IMR-90 (cell line): ENCODE data around the gene STAG1. TPM values are rescaled to one million over a fixed set of nuclear protein-coding genes. Genes with fewer than 3 reads are reported as not detected.

Source experiments
- ATAC-seq: fragments of 200-7000 bp; cut with Tn5 transposase; 2 replicates; pipeline ENCODE4 v1.9.1; 2020; ENCODE audit warnings: low read depth, mild to moderate bottlenecking, moderate library complexity
- BruUV-seq: library from RNA; stranded (reverse); fragments of 400-500 nt; replicated peaks from 2 replicates; lab custom pipeline; 2021; lab: Mats Ljungman, UMichigan
- CTCF ChIA-PET: fragments of 300-600 bp; formaldehyde crosslinking; extraction: SDS; loops from one replicate; lab custom pipeline; 2021; ENCODE audit warnings: antibody characterized with exemption; lab: Yijun Ruan, JAX
- POLR2A ChIA-PET: fragments of 300-600 bp; sonication (Branson Sonifier 250); formaldehyde crosslinking; loops from one replicate; lab custom pipeline; 2022; ENCODE audit warnings: antibody characterized with exemption; ENCODE audit not compliant: unreplicated experiment; lab: Charles Lee
- DNase-seq: peaks from one replicate; pipeline ENCODE4 v3.0.0; 2013
- H2AFZ ChIP-seq: replicated peaks from 2 replicates; pipeline ENCODE3; 2013; ENCODE audit warnings: low read length, mild to moderate bottlenecking; ENCODE audit not compliant: poor library complexity
- H2AK5ac ChIP-seq: 2 replicates; pipeline ENCODE4 v1.6.1; 2013; ENCODE audit warnings: low read depth, low read length, inconsistent platforms
- H2AK9ac ChIP-seq: replicated peaks from 2 replicates; pipeline ENCODE3; 2013; ENCODE audit warnings: mild to moderate bottlenecking, low read depth, low read length, moderate library complexity; ENCODE audit not compliant: poor library complexity
- H2BK120ac ChIP-seq: 2 replicates; pipeline ENCODE4 v1.6.1; 2013; ENCODE audit warnings: low read depth, low read length, inconsistent platforms
- H2BK15ac ChIP-seq: 3 replicates; pipeline ENCODE4 v1.6.1; 2013; ENCODE audit warnings: low read depth, low read length, inconsistent platforms
- H2BK20ac ChIP-seq: 2 replicates; pipeline ENCODE4 v1.6.1; 2013; ENCODE audit warnings: low read depth, mild to moderate bottlenecking, inconsistent platforms, low read length, moderate library complexity
- H2BK5ac ChIP-seq: 2 replicates; pipeline ENCODE4 v1.6.1; 2013; ENCODE audit warnings: mild to moderate bottlenecking, low read depth, low read length, inconsistent platforms; ENCODE audit not compliant: poor library complexity, severe bottlenecking
- H3K14ac ChIP-seq: replicated peaks from 2 replicates; pipeline ENCODE4 v1.6.1; 2013; ENCODE audit warnings: low read depth, low read length, inconsistent platforms
- H3K18ac ChIP-seq: 2 replicates; pipeline ENCODE4 v1.6.1; 2013; ENCODE audit warnings: low read depth, low read length, control low read depth
- H3K23ac ChIP-seq: 2 replicates; pipeline ENCODE4 v1.6.1; 2013; ENCODE audit warnings: low read depth, low read length, inconsistent platforms
- H3K27ac ChIP-seq: 2 replicates; pipeline ENCODE4 v1.5.1; 2013; ENCODE audit warnings: mild to moderate bottlenecking, control low read depth, low read length; ENCODE audit not compliant: insufficient read depth
- H3K27me3 ChIP-seq: 2 replicates; pipeline ENCODE4 v1.6.1; 2013; ENCODE audit warnings: low read length; ENCODE audit not compliant: control insufficient read depth, insufficient read depth
- H3K36me3 ChIP-seq: 2 replicates; pipeline ENCODE4 v1.6.1; 2013; ENCODE audit warnings: low read length, mixed read lengths; ENCODE audit not compliant: control insufficient read depth, insufficient read depth
- H3K4ac ChIP-seq: 2 replicates; pipeline ENCODE4 v1.6.1; 2013; ENCODE audit warnings: low read depth, low read length, inconsistent platforms
- H3K4me1 ChIP-seq: 2 replicates; pipeline ENCODE4 v1.6.1; 2013; ENCODE audit warnings: low read length, mixed read lengths; ENCODE audit not compliant: control insufficient read depth, insufficient read depth
- H3K4me2 ChIP-seq: 2 replicates; pipeline ENCODE4 v1.6.1; 2013; ENCODE audit warnings: low read depth, mild to moderate bottlenecking, control low read depth, low read length, moderate library complexity
- H3K4me3 ChIP-seq: 2 replicates; pipeline ENCODE4 v1.5.1; 2013; ENCODE audit warnings: low read depth, mild to moderate bottlenecking, control low read depth, low read length, moderate library complexity; ENCODE audit not compliant: insufficient read depth
- H3K56ac ChIP-seq: 2 replicates; pipeline ENCODE4 v1.6.1; 2013; ENCODE audit warnings: low read length, inconsistent platforms; ENCODE audit not compliant: insufficient read depth; ENCODE audit errors: extremely low read depth
- H3K79me1 ChIP-seq, 2 experiments: 2 replicates each; pipeline ENCODE4 v1.6.1; 2013; ENCODE audit warnings: low read length in 2 of 2, inconsistent platforms in 1 of 2, low read depth in 1 of 2
- H3K9ac ChIP-seq: 2 replicates; pipeline ENCODE4 v1.6.1; 2013; ENCODE audit warnings: low read depth, low read length, control low read depth
- H3K9me1 ChIP-seq: 2 replicates; pipeline ENCODE4 v1.6.1; 2013; ENCODE audit warnings: low read length, inconsistent platforms; ENCODE audit not compliant: insufficient read depth
- H3K9me3 ChIP-seq: 2 replicates; pipeline ENCODE4 v1.6.1; 2013; ENCODE audit warnings: low read length; ENCODE audit not compliant: control insufficient read depth, insufficient read depth
- H4K20me1 ChIP-seq: 2 replicates; pipeline ENCODE4 v1.6.1; 2013; ENCODE audit warnings: low read length, inconsistent platforms; ENCODE audit not compliant: insufficient read depth
- H4K5ac ChIP-seq: 2 replicates; pipeline ENCODE4 v1.6.1; 2013; ENCODE audit warnings: mild to moderate bottlenecking, low read depth, low read length, control low read depth
- H4K8ac ChIP-seq, 2 experiments: 2 replicates each; pipeline ENCODE4 v1.6.1; 2013; ENCODE audit warnings: low read depth in 2 of 2, low read length in 2 of 2, control low read depth in 1 of 2, inconsistent platforms in 1 of 2
- H4K91ac ChIP-seq: 2 replicates; pipeline ENCODE4 v1.6.1; 2013; ENCODE audit warnings: low read depth, low read length, inconsistent platforms; ENCODE audit not compliant: insufficient read depth
- CEBPB ChIP-seq: IDR thresholded peaks from 2 replicates; pipeline ENCODE4 v1.6.1; 2012; ENCODE audit warnings: low read depth, low read length, improper control_type of control experiment
- FOS ChIP-seq: fragments of 150-350 bp; IDR thresholded peaks from 2 replicates; pipeline ENCODE4 v1.6.1; 2016; ENCODE audit warnings: low read depth, low read length
- MAFK ChIP-seq: IDR thresholded peaks from 2 replicates; pipeline ENCODE4 v1.6.1; 2012; ENCODE audit warnings: low read depth, low read length, improper control_type of control experiment
- MAZ ChIP-seq: IDR thresholded peaks from 2 replicates; pipeline ENCODE4 v1.6.1; 2012; ENCODE audit warnings: low read depth, mild to moderate bottlenecking, low read length, improper control_type of control experiment, moderate library complexity, borderline replicate concordance
- RFX5 ChIP-seq: IDR thresholded peaks from 2 replicates; pipeline ENCODE4 v1.8.0; 2012; ENCODE audit warnings: low read depth, mild to moderate bottlenecking, low read length, moderate library complexity
- SMC3 ChIP-seq: fragments of 150-350 bp; IDR thresholded peaks from 2 replicates; pipeline ENCODE4 v1.6.1; 2016; ENCODE audit warnings: low read depth, mild to moderate bottlenecking, antibody characterized with exemption, low read length, moderate library complexity
- WGBS, 2 experiments: methylation state at CpG; one replicate each; pipeline versions ENCODE4 v1.1.5 to v1.1.7; 2013; ENCODE audit warnings: missing lambda C conversion rate in 2 of 2; ENCODE audit not compliant: insufficient read length in 1 of 2; ENCODE audit errors: extremely low coverage in 2 of 2; 5-methylcytosine and 5-hydroxymethylcytosine counted together
- dilution Hi-C: fragments of 300-500 bp; cut with HindIII; formaldehyde crosslinking; loops from one replicate; pipeline ENCODE4 v1.14.3; 2018; ENCODE audit warnings: low sequenced_read_pairs; ENCODE audit not compliant: unreplicated experiment
- in situ Hi-C: fragments of 300-500 bp; cut with MboI; formaldehyde crosslinking; loops from 3 replicates; pipeline ENCODE4 v1.14.3; 2019; ENCODE audit warnings: low sequenced_read_pairs, inconsistent platforms, mixed read lengths
- intact Hi-C: fragments of 100-400 bp; cut with micrococcal nuclease; formaldehyde crosslinking; loops from 2 replicates; pipeline ENCODE4 v1.10.0; 2022
- polyA plus RNA-seq, 3 experiments: library from polyadenylated mRNA; depleted of rRNA; stranded (reverse); fragments of >200 nt; gene quantifications; 2 replicates each; pipeline ENCODE4 v1.2.3, GENCODE V29; 2012; ENCODE audit warnings: low replicate concordance in 1 of 3
- total RNA-seq: library from RNA; depleted of rRNA; stranded (reverse); fragments of >200 nt; gene quantifications from 2 replicates; pipeline ENCODE4 v1.2.3, GENCODE V29; 2012
- TF ChIP-seq, protein P1 (sequence below): fragments of 150-350 bp; IDR thresholded peaks from 2 replicates; pipeline ENCODE4 v1.6.1; 2016; ENCODE audit warnings: low read depth, mild to moderate bottlenecking, low read length, moderate library complexity, borderline replicate concordance

Gene STAG1
- total and polyA plus RNA-seq, 2 of the 4 experiments (the other 2 are of a cell fraction), result 9.6 to 32.3 TPM

DNA sequence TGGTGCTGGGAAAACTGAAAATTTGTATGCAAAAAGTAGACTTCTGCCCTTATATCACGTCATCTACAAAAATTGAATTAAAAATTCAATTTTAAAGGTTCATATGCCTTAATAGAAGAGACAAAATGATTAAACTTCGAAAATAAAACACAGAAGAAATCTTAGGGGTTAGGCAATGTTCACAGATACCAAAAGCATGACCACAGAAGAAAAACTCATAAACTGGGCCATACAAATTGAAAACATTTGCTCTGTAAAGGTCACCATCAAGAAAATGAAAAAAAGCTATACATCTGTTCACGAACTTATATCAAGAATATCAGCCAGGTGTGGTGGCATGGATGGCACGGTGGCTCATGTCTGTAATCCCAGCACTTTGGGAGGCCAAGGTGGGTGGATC lies 257.0 kb downstream of the STAG1 start:
- Histone ChIP-seq H2BK20ac (no peak overlapping the region), H3K9ac (no peak overlapping the region), H3K56ac (no peak overlapping the region), H3K79me1 (peaks cover 6 to 7% of the 10 kb centered on the region in 2 experiments; a peak in 2 of 4 replicates), H2AK9ac (no peak overlapping the region), H3K9me3 (no peaks in the 10 kb centered on the region), H3K9me1 (no peaks in the 10 kb centered on the region), H3K36me3 (peaks cover 17% of the 10 kb centered on the region), H3K23ac (no peak overlapping the region), H2AFZ (no peak overlapping the region), H4K91ac (no peak overlapping the region), H3K27me3 (no peaks in the 10 kb centered on the region), H2AK5ac (no peak overlapping the region), H2BK5ac (no peak overlapping the region), H3K4me3 (no peak overlapping the region), H2BK120ac (no peak overlapping the region), H3K14ac (no peak overlapping the region), H3K18ac (no peak overlapping the region), H2BK15ac (no peak overlapping the region), H4K20me1 (no peaks in the 10 kb centered on the region), H3K27ac (no peak overlapping the region), H3K4me2 (no peak overlapping the region), H4K8ac (no peak overlapping the region), H3K4me1 (0 out of 2 replicates have a peak, but pooled peaks cover 2% of the 10 kb centered on the region), H4K5ac (no peak overlapping the region), H3K4ac (no peak overlapping the region)
- intact Hi-C loops, result no loop called here
- POLR2A ChIA-PET, result no interaction called here
- TF ChIP-seq FOS (no peak), SMC3 (no peak), RFX5 (no peak), CEBPB (no peak), MAFK (no peak), MAZ (no peak)
- TF ChIP-seq, protein P1, sequence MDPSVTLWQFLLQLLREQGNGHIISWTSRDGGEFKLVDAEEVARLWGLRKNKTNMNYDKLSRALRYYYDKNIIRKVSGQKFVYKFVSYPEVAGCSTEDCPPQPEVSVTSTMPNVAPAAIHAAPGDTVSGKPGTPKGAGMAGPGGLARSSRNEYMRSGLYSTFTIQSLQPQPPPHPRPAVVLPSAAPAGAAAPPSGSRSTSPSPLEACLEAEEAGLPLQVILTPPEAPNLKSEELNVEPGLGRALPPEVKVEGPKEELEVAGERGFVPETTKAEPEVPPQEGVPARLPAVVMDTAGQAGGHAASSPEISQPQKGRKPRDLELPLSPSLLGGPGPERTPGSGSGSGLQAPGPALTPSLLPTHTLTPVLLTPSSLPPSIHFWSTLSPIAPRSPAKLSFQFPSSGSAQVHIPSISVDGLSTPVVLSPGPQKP, result no peak
- dilution Hi-C loops, result no loop called here
- CTCF ChIA-PET, result interaction anchor here (0.5 kb wide), 1 partner anchor 293 kb away, joined by 6 read pairs; no protein-coding TSS in a partner anchor
- in situ Hi-C loops, result no loop called here
- DNase-seq, result no peak
- no TSS peak for BruUV-seq
- ATAC-seq, result no peak
- WGBS, 2 experiments, result no CpG with 5 or more reads among the region's 4 CpGs
